Testis (tissue), 2 donors: ENCODE measurements around the gene PHACTR3.

Experiments
- CTCF ChIP-seq, 3 experiments: fragments of 450-650 bp in 2 of 3; fragments of 200-600 bp in 1 of 3; sonication (generic) in 1 of 3; IDR thresholded peaks; one replicate each; pipeline ENCODE4 v1.5.1; 2016 to 2019; ENCODE audit warnings: antibody characterized with exemption in 3 of 3, mild to moderate bottlenecking in 2 of 3, moderate library complexity in 1 of 3
- POLR2A ChIP-seq: fragments of 450-650 bp; IDR thresholded peaks from one replicate; pipeline ENCODE4 v1.6.1; 2017; ENCODE audit warnings: antibody characterized with exemption, mild to moderate bottlenecking, moderate library complexity

- TF ChIP-seq CTCF (IDR thresholded peaks at IDR 0.05) (no peak), POLR2A (no peak)
Observed at GRCh38 chr20:59718071-59718470, 113.7 kb downstream of the PHACTR3 start.
